Keratinocyte (primary cell): Measurements from ENCODE around the gene TRPM3.

Experiments
- CTCF ChIP-seq, 3 experiments: IDR thresholded peaks in 1 of 3; conservative IDR thresholded peaks in 1 of 3; optimal IDR thresholded peaks in 1 of 3; 2 replicates in 2 of 3; 3 replicates in 1 of 3; pipeline versions ENCODE3 to v1.5.1; 2011; ENCODE audit warnings: low read length in 3 of 3, mild to moderate bottlenecking in 3 of 3, moderate library complexity in 2 of 3, control low read depth in 1 of 3, inconsistent platforms in 1 of 3; ENCODE audit not compliant: insufficient read depth in 2 of 3; ENCODE audit errors: extremely low read depth in 1 of 3
- EZH2 ChIP-seq: IDR thresholded peaks from one replicate; pipeline ENCODE4 v1.6.1; 2012; ENCODE audit warnings: inconsistent platforms, mild to moderate bottlenecking, low read length, moderate library complexity

GRCh38 chr9:70563010-70563409, 558.4 kb downstream of the TRPM3 start:
- TF ChIP-seq CTCF (optimal IDR thresholded peaks at IDR 0.05 in 1 of 3, IDR thresholded peaks at IDR 0.05 in 1 of 3, conservative IDR thresholded peaks at IDR 0.05 in 1 of 3; ENCODE audit: extremely low read depth in 1 of 3, insufficient read depth in 2 of 3, low read length in 3 of 3) (no peak), EZH2 (no peak)
